Large intestine (tissue), 3 donors: Measurements from ENCODE around the gene SARS1. TPM values are rescaled to one million over a fixed set of nuclear protein-coding genes. Genes with fewer than 3 reads are reported as not detected.

ENCODE experiments used
- DNase-seq, 2 donors: peaks; one replicate each; pipeline versions ENCODE4 v3.0.0 to v3.0.0-alpha.2; 2013
- H3K27ac ChIP-seq: one replicate; pipeline ENCODE4 v1.5.1; 2013; ENCODE audit warnings: low read length
- H3K27me3 ChIP-seq: 2 replicates; pipeline ENCODE4 v1.6.1; 2013; ENCODE audit warnings: low read length; ENCODE audit not compliant: control insufficient read depth, insufficient read depth
- H3K36me3 ChIP-seq: 2 replicates; pipeline ENCODE4 v1.6.1; 2013; ENCODE audit warnings: low read length; ENCODE audit not compliant: control insufficient read depth, insufficient read depth
- H3K4me1 ChIP-seq: one replicate; pipeline ENCODE4 v1.6.1; 2013; ENCODE audit warnings: low read length; ENCODE audit not compliant: control insufficient read depth, insufficient read depth
- H3K4me3 ChIP-seq: one replicate; pipeline ENCODE4 v1.5.1; 2013; ENCODE audit warnings: low read length
- H3K9me3 ChIP-seq: one replicate; pipeline ENCODE4 v1.6.1; 2013; ENCODE audit warnings: mild to moderate bottlenecking, low read depth, low read length, moderate library complexity; ENCODE audit not compliant: control insufficient read depth
- WGBS: methylation state at CpG from one replicate; pipeline ENCODE4 v1.1.5; 2013; ENCODE audit warnings: low lambda C conversion rate; ENCODE audit not compliant: insufficient coverage; 5-methylcytosine and 5-hydroxymethylcytosine counted together
- polyA plus RNA-seq: library from polyadenylated mRNA; unstranded; fragments of 120-200 nt; gene quantifications from one replicate; pipeline ENCODE4 v1.2.1, GENCODE V29; 2013

SARS1 gene
- polyA plus RNA-seq, 1 donor: 112 TPM

- H3K27me3 ChIP-seq: no peaks in the 10 kb centered on the region
- H3K27ac ChIP-seq: no peak overlapping the region
- DNase-seq: no peak
- no peaks in the 10 kb centered on the region for H3K4me1 ChIP-seq
- H3K4me3 ChIP-seq: no peak overlapping the region
- peaks cover 4% of the 10 kb centered on the region for H3K36me3 ChIP-seq
- no peaks in the 10 kb centered on the region for H3K9me3 ChIP-seq
Measured at GRCh38 chr1:109191891-109192290, 21.8 kb upstream of the SARS1 start.

DNA sequence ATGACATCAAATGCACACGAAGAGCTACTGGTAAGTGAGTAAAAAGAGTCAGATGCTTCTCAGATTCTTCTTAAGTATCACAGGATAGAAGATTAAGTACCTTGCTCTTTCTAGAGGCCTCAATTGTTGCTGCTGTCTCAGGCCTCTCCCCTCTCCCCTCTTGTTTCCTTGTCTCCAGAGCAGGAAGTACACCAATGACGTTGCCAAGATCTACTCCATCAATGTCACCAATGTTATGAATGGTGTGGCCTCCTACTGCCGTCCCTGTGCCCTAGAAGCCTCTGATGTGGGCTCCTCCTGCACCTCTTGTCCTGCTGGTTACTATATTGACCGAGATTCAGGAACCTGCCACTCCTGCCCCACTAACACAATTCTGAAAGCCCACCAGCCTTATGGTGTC, 21.3 kb upstream of the SARS1 start:
- H3K27ac ChIP-seq: no peak overlapping the region
- no peak overlapping the region for H3K4me3 ChIP-seq
- no peak for DNase-seq
- H3K27me3 ChIP-seq: no peaks in the 10 kb centered on the region
- no CpG with 5 or more reads among the region's 4 CpGs for WGBS
- peaks cover 4% of the 10 kb centered on the region for H3K36me3 ChIP-seq
- H3K9me3 ChIP-seq: no peaks in the 10 kb centered on the region
- H3K4me1 ChIP-seq: no peaks in the 10 kb centered on the region

GRCh38 chr1:109193653-109194590, 19.8 kb upstream of the SARS1 start:
- Histone ChIP-seq H3K36me3 (peaks cover 6% of the 10 kb centered on the region), H3K9me3 (no peaks in the 10 kb centered on the region), H3K27ac (no peak overlapping the region), H3K4me1 (no peaks in the 10 kb centered on the region), H3K27me3 (no peaks in the 10 kb centered on the region), H3K4me3 (no peak overlapping the region)
- no CpG with 5 or more reads among the region's 14 CpGs for WGBS
- peak; percentile 27 to 47 for DNase-seq

DNA sequence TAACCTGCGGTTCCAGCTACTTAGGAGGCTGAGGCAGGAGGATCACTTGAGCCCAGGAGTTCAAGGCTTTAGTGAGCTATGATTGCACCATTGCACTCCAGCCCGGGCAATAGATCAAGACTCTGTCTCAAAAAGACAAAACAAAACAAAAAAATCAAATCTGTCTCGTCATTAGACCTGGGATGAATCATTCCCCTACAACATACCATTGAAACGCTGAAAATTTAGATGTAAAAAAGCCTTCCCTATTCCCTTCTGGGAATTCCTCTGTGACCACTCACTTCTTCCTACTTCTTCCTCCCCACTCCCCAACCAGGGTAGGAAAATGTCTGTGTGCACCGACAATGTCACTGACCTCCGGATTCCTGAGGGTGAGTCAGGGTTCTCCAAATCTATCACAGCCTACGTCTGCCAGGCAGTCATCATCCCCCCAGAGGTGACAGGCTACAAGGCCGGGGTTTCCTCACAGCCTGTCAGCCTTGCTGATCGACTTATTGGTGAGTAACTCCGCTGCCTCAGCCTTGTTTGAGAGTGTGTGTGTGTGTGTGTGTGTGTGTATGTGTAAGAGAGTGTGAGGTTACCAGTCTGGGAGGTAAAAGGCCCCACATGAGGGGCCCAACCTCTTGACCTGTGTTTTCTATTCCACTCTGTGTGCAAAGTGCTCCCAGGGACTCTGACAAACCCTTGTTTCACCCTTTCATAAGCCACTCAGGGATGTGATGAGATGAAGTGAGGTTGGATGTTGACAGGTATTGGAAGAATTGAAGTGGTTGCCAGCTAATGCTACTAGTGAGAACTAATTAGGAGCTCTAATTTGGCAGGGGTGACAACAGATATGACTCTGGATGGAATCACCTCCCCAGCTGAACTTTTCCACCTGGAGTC, 16.3 kb upstream of the SARS1 start:
- no peak for DNase-seq
- H3K27ac ChIP-seq: no peak overlapping the region

DNA sequence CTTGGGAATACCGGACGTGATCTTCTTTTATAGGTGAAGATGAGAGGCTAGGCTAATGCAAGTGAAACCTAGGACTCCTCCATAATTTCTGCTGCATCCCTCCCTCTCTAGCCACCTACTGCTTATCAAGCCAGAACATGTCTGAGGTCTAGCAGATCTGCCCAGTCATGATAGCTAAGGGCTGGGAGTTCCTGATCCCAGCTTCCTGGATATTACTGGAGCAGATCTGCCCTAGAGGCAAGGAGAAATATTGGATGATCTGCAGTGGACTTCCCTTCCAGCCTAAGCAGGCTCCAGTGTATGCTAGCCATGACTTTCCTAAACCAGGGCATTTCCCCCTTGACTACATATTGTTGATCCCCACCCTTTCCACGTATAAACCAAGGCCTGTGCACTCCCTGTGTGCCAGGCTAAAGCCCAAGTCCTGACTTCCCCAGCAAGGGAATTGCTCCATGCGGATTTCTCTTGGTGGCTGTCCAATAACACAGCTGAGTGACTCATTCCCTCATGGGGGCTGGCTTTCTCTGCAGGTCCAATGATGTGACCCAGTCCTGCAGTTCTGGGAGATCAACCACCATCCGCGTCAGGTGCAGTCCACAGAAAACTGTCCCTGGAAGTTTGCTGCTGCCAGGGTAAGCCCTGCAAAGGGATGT, 15.5 kb upstream of the SARS1 start:
- Histone ChIP-seq H3K9me3 (no peaks in the 10 kb centered on the region), H3K27ac (no peak overlapping the region), H3K36me3 (peaks cover 10% of the 10 kb centered on the region), H3K4me1 (no peaks in the 10 kb centered on the region), H3K4me3 (no peak overlapping the region), H3K27me3 (no peaks in the 10 kb centered on the region)
- DNase-seq: no peak
- no CpG with 5 or more reads among the region's 6 CpGs for WGBS

More for the DNA sequence above, 16.3 kb upstream of the SARS1 start:
- H3K27me3 ChIP-seq: no peaks in the 10 kb centered on the region
- no peaks in the 10 kb centered on the region for H3K9me3 ChIP-seq
- H3K36me3 ChIP-seq: peaks cover 7% of the 10 kb centered on the region
- H3K4me1 ChIP-seq: no peaks in the 10 kb centered on the region
- H3K4me3 ChIP-seq: no peak overlapping the region
- WGBS: 86% methylated on average over 2 of the region's 10 CpGs

DNA sequence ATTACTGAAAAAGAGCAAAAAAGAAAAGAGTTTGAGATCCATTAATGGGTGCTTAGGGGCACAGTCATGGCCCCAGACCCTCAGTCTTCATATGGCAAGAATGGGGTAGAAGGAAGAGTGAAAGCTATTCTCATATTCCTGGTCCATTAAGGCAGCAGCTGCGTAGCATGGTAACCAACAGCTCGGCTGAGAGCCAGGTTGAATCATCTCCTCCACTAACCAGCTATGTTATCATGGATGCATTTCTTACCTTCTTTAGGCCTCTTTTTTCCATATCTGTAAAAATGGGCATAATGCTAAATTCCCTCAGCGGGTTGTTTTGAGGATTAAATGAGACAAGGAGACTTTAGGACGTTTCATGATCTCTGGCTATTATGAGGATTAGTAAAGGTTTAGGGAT, 15.0 kb upstream of the SARS1 start:
- Histone ChIP-seq H3K27me3 (no peaks in the 10 kb centered on the region), H3K9me3 (no peaks in the 10 kb centered on the region), H3K4me3 (no peak overlapping the region), H3K27ac (no peak overlapping the region), H3K36me3 (peaks cover 12% of the 10 kb centered on the region), H3K4me1 (no peaks in the 10 kb centered on the region)
- no peak for DNase-seq
- WGBS: 100% methylated on average over 2 of the region's 4 CpGs

DNA sequence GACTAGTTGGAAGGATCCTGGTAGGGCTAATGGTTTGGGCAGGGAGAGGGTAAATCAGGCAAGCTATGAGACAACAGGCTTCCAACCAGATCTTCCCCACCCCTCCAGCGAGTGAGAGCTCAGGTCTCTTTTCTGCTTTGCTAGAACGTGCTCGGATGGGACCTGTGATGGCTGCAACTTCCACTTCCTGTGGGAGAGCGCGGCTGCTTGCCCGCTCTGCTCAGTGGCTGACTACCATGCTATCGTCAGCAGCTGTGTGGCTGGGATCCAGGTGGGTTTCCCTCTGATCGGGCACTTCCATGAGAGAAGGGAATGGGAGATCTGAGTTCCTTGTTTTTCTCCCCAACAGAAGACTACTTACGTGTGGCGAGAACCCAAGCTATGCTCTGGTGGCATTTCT, 14.0 kb upstream of the SARS1 start:
- Histone ChIP-seq H3K27ac (no peak overlapping the region), H3K27me3 (no peaks in the 10 kb centered on the region), H3K4me3 (no peak overlapping the region), H3K9me3 (no peaks in the 10 kb centered on the region), H3K36me3 (peaks cover 12% of the 10 kb centered on the region), H3K4me1 (no peaks in the 10 kb centered on the region)
- no CpG with 5 or more reads among the region's 10 CpGs for WGBS
- no peak for DNase-seq

DNA sequence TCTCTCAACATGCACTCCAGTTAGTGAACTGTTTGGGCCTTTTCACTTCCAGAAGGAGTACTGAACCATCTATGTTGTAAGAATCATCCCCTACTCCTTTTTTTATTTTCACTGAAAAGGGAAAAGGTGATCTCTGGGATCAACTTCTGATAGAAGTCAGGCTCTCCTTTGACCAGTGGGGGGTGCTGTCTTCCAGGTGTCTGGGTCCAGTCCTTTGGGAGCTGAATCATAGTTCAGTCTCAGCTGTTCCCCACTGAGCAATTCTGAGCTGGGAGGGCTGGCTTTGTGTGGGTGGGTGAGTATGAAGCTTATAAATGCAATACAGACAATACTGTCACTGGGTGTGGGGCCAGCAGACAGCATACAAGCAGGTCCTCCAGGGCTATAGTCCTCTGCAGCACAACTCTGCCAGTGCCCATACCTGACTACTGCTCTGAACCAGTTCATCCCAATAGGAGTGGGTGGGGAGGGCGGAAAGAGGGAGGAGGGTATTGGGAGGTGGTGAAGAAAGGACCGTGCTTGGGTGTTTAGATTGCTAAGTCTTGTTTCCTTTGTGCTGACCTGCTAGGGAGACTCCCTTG, 12.5 kb upstream of the SARS1 start:
- H3K4me1 ChIP-seq: no peaks in the 10 kb centered on the region
- H3K27ac ChIP-seq: no peak overlapping the region
- WGBS: no CpG with 5 or more reads among the region's 2 CpGs
- DNase-seq: peak; percentile 42 to 45
- no peaks in the 10 kb centered on the region for H3K27me3 ChIP-seq
- H3K4me3 ChIP-seq: no peak overlapping the region
- H3K9me3 ChIP-seq: no peaks in the 10 kb centered on the region
- H3K36me3 ChIP-seq: peaks cover 12% of the 10 kb centered on the region

DNA sequence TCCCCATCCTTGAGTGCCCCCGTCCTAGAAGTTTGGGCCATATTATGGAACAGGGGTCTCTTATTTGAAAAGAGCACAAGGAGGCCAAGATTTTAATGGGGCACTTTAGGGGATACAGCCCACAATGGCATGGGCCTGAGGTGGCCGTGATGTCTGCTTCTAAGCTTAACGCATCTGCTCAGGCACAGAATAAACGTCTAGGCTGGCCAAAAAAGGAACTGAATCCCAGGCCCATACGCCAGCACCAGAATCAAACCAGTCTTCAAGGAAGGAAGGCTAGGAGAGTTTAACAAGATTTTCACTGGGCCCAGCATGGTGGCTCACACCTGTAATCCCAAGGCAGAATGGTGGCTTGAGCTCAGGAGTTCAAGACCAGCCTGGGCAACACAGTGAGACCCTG, 9.2 kb upstream of the SARS1 start:
- no peaks in the 10 kb centered on the region for H3K4me1 ChIP-seq
- no peak overlapping the region for H3K4me3 ChIP-seq
- no peaks in the 10 kb centered on the region for H3K27me3 ChIP-seq
- H3K27ac ChIP-seq: no peak overlapping the region
- DNase-seq: no peak
- no peaks in the 10 kb centered on the region for H3K9me3 ChIP-seq
- H3K36me3 ChIP-seq: peaks cover 9% of the 10 kb centered on the region
- no CpG with 5 or more reads among the region's 5 CpGs for WGBS

DNA sequence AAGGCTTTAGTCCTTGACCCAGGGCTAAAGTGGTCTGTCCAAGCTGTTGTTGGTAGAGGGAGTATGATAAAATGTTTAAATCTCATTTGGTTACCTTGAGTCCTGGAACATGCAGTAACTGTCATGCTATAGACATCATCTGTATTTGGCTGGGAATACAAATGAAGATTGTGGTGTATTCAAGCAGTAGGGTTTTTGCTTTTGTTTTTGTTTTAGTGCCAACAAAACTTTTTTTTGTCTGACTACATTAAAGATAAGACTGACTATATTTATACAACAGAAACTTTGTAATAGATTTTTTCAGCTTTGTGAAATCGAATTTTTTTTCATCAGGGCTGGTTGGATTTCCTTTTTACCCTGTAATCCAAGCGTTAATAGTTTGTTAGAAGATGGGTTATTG, 7.4 kb upstream of the SARS1 start:
- no peaks in the 10 kb centered on the region for H3K27me3 ChIP-seq
- DNase-seq: no peak
- WGBS: 100% methylated on average over 2 of the region's 2 CpGs
- H3K27ac ChIP-seq: no peak overlapping the region
- H3K4me1 ChIP-seq: no peaks in the 10 kb centered on the region
- no peaks in the 10 kb centered on the region for H3K9me3 ChIP-seq
- peaks cover 5% of the 10 kb centered on the region for H3K36me3 ChIP-seq
- no peak overlapping the region for H3K4me3 ChIP-seq
